HG03571 (cell line): ENCODE data around the gene KLF9.

Experiments
- ATAC-seq: cut with Tn5 transposase; IDR thresholded peaks from one replicate; pipeline ENCODE4 v1.9.1; 2021; ENCODE audit not compliant: unreplicated experiment

Gene KLF9

GRCh38 chr9:70422371-70423043 is 8.1 kb upstream of the KLF9 start:
- no peak for ATAC-seq

- no peak for ATAC-seq
Observed at GRCh38 chr9:70421272-70422180, 7.1 kb upstream of the KLF9 start.

- no peak for ATAC-seq
Observed at GRCh38 chr9:70420441-70421271, 6.2 kb upstream of the KLF9 start.

GRCh38 chr9:70419556-70420440 is 5.3 kb upstream of the KLF9 start:
- ATAC-seq: peak; percentile 45

GRCh38 chr9:70418822-70419555 is 4.5 kb upstream of the KLF9 start:
- ATAC-seq: peak; percentile 55

- ATAC-seq: no peak
Observed at GRCh38 chr9:70415476-70415875, 1.0 kb upstream of the KLF9 start.

- no peak for ATAC-seq
Observed at GRCh38 chr9:70415041-70415440, 584 bp upstream of the KLF9 start.

- ATAC-seq: peak; percentile 15
Observed at GRCh38 chr9:70413464-70413798, 1.0 kb downstream of the KLF9 start.

- ATAC-seq: no peak
Observed at GRCh38 chr9:70412832-70413463, 1.5 kb downstream of the KLF9 start.

GRCh38 chr9:70411930-70412831 is 2.3 kb downstream of the KLF9 start:
- ATAC-seq: peak; percentile 23

GRCh38 chr9:70411121-70411929 is 3.1 kb downstream of the KLF9 start:
- ATAC-seq: no peak

GRCh38 chr9:70410368-70410767 is 4.1 kb downstream of the KLF9 start:
- ATAC-seq: no peak

- no peak for ATAC-seq
Observed at GRCh38 chr9:70409800-70410199, 4.7 kb downstream of the KLF9 start.

GRCh38 chr9:70409280-70409679 is 5.2 kb downstream of the KLF9 start:
- ATAC-seq: no peak

- no peak for ATAC-seq
Observed at GRCh38 chr9:70408393-70409040, 5.9 kb downstream of the KLF9 start.

- ATAC-seq: no peak
Observed at GRCh38 chr9:70407081-70407503, 7.4 kb downstream of the KLF9 start.

- peak; percentile 52 for ATAC-seq
Observed at GRCh38 chr9:70406434-70406862, 8.0 kb downstream of the KLF9 start.
